GM15510 (cell line): Measurements from ENCODE around the gene C9orf153.

Experiments used
- POLR2A ChIP-seq: IDR thresholded peaks from 3 replicates; pipeline ENCODE4 v1.6.1; 2011; ENCODE audit warnings: borderline replicate concordance; ENCODE audit not compliant: insufficient read length; ENCODE audit errors: extremely low read depth

Gene C9orf153

DNA sequence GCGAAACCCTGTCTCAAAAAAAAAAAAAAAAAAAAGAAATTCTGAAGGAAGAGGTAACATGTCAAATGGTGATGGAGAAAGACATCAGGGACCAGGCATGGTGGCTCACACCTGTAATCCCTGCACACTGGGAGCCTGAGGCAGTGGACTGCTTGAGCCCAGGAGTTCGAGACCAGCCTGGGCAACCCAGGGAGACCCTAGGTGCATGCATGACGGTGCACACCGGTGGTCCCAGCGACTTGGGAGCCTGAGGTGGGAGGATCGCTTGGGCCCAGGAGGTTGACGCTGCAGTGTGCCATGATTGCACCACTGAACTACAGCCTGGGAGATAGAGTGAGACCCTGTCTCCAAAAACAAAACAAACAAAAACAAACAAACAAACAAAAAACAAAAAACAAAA, 21.1 kb upstream of the C9orf153 start:
- no peak for TF ChIP-seq POLR2A

DNA sequence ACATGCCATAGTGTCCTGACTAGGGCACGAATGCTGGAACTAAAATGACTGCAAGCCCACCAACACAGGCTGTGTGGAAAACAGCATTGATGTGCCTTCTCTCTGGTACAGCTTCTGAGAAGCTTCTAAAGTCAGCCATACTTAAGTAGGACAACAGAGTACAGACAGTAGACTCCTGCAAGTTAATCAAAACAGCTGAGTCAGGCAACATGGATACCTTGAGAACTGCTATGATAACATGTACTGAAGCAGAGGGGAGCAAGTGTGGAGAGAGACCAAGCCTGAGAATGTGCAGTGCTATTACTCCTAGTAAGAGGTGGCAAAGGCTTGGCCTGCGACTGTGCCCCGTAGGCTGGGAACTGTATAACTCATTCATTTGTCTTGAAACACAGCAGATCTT, 20.4 kb upstream of the C9orf153 start:
- no peak for TF ChIP-seq POLR2A

DNA sequence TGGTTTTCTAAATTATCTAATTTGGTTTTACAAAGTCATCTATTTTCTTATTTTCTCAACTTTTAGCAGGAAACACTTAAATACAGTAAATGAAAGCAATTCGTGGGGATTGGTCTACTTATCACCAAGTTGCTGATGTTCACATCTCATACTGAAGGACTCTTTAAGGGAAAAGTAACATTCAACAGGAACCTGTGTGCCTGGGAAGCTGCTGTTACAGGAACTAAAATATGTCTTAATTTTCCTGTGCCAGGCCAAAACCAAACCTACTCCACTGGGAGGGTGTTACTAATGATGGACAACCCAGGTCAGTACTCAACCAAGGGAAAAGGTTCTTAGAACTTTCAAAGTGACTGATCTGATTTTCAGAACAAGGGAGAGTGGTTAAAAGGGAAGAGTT, 17.6 kb upstream of the C9orf153 start:
- no peak for TF ChIP-seq POLR2A

DNA sequence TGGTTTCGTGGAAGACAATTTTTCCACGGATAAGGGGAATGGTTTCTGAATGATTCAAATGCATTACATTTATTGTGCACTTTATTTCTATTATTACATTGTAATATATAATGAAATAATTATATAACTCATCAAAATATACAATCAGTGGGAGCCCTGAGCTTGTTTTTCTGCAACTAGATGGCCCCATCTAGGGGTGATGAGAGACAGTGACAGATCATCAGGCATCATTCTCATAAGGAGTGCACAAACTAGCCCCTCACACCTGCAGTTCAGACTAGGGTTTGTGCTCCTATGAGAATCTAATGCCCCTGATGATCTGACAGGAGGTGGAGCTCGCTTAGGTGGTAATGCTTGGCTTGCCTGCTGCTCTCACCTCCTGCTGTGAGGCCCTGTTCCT, 16.5 kb upstream of the C9orf153 start:
- no peak for TF ChIP-seq POLR2A

DNA sequence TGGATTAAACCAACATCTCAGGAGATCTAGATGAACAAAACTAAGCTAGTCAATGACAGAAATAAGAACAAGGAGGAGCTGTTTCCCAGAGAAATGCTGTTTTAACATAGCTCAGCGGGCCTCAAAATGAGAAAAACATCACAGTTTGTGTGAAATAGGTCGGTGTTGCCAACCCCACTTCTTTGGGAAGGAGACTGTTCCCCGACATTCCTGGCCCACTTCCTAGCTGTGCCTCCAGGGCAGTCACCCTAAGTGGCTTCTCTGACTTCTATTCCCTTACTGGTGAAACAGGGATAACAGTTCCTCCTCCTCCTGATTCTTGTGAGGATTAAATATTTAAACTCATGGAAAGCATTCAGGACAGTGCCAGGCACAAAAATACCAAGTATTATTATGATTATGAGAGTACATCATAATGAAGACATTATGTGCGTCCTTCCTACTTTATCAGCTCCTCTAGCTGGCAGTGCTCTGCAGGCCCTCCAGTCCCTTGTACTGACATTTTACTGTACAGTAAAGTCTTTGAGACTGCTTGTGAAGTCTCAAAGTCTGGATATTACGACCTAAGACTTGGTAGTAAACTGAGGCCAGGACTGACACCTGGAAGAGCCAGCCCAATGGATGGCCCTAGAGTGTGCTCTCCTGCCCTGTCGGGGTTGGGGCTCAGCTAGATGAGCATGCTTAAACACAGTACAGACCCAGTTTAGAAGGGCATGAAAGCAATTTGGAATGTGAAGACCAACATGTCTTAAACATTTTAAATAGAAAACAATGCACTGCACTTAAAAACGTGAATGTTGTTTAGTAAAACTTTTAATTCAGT, 15.6 kb upstream of the C9orf153 start:
- no peak for TF ChIP-seq POLR2A

DNA sequence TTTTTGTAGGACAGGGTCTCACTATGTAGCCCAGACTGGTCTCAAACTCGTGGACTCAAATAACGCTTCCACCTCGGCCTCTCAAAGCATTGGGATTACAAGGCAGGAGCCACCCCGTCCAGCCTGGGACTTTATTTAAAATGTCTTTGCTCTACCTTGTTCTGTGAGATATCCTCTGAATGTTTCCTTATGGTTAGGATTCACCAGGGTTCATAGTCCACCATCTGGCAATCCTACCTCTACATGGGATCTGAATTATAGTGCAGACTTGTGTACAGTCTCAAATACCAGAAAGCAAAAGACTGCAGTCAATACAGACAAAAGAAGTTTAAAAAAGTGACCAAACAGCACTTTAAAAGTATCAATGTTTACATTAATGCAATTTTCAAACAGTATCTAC, 12.8 kb upstream of the C9orf153 start:
- TF ChIP-seq POLR2A = no peak

DNA sequence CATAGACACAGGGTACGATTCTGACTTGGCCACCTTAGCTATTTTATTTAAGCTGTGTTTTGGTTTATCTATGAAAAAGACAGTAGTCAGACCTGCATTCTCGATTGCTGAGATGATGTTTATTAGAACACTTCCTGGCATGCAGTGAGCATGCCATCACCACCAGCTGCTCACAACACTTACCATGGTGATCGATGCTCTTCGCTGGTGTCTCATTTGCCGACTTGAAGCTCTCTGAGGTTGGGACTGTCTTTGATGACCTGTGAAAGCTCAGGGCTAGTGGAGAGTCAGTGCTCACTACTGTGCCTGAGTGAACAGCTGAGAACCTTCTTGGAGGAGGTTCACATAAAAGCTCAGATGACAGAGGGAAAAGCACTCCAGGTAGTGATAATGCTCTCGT, 4.4 kb upstream of the C9orf153 start:
- no peak for TF ChIP-seq POLR2A

DNA sequence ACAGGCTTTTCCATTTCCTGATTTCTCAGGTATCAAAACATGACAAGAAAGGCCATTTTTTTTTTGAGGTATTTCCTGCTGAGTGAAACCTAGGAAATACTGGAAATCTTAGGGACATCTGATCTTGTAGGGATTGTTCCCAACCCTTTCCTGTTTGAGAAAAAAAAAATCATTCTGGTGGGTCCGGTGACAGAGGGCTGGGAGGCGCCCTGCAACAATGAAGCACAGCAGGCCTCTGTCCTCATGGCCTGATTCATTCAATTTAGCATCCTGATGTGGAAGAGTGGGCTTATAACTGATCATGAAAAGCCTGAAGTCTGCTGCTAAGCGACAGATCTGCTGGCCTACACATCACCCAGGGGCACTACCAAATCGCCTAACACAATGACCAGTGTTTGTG, 3.0 kb upstream of the C9orf153 start:
- TF ChIP-seq POLR2A = no peak

DNA sequence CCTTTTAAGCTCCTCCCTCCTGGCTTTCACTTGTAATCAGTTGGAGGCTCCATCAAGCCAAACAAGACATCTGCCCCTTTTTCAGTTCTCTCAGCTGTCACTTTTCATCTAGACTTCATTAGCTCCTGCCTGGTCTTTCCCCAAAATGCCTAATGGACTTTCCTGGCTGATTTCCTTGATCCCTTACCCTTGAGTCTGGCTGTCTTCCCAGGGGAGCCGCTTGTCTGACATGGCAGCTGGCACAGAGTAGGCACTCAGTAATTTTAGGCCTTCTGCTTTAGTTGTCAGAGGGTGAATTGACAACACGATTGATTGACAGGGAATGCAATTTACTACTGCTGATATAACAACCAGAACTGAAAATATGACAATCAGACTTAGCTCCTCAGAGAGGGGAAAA, 2.1 kb downstream of the C9orf153 start:
- TF ChIP-seq POLR2A = no peak

DNA sequence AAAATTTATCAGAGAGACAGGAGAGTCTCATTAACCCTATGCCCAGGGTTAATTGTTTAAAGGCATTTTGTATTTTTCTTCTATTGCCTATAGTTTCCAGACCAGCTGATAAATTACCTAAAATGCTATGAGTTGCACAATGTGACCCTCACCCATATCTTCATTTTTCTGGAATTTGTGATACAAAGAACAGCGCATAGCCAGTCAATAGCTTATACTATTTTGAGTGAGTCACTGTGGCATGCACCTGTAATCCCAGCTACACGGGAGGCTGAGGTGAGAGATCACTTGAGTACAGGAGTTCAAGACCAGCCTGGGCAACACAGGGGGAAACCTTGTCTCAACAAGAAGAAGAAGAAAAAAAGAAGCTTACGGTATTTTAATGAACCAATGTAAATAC, 2.8 kb downstream of the C9orf153 start:
- TF ChIP-seq POLR2A = no peak

DNA sequence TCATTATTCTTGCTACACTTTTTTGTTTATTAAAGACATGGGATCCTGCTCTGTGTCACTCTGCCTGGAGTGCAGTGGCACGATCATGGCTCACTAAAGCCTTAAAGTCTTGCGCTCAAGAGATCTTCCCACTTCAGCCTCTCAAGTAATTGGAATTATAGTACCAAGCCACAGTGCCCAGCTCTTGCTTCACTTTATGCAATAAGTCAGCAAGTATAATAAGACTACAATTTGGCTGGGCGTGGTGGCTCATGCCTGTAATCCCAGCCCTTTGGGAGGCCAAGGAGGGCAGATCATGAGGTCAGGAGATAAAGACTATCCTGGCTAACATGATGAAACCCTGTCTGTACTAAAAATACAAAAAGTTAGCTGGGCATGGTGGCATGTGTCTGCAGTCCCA, 5.9 kb downstream of the C9orf153 start:
- no peak for TF ChIP-seq POLR2A

DNA sequence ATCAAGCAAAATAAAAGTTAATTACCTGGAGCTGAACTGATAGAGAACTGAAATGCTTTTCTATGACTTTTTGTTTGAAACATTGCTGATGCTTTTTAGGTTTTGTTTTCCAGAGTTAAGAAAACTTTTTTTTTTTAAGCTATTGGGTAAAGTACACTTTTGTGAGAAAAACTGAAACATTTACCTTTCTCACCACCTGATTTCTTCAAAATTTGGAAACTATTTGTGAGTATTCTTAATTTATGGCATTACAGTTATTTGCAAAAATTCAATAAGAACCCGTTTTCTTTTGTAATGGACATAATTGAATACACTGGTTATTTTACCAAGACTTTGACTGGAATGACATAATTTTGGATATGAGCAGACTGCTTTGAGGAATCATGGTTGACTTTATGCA, 6.6 kb downstream of the C9orf153 start:
- no peak for TF ChIP-seq POLR2A

DNA sequence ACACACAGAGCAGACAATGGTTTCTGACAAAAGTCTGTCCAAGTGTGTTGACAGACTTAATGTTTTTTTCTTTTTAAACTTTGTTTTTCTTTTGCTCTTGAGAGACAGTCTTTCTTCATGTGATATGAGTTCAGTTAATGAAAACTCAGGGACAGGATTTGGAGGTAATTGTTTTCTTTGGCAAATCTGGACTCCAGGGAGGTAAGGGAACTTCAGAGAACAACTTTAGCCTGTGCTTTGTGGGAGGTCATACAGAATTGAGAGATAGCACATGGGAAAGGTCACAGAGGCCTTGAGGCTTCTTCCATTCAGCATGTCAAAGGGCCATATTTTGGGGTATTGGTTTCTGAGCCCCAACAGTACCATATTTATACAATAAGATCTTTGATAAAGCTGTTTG, 9.3 kb downstream of the C9orf153 start:
- TF ChIP-seq POLR2A = no peak

DNA sequence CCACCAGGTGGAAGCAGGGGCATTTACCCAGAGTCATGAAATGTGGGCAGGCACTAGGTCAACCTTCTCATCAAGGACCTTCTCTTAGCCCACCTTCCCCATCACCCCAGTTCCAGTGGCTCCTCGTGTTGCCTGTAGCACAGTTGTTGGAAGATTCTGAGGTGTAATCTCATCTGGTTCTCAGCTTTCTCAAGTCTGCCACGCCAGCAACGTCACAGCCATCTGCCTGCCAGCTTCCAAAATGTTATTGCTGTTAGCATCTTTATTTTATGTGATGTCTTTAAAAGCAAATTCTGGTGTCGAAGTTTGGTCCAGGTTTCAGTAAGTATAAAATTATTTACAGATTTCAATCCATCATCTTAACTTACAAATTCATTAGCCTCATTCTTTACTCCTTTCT, 10.7 kb downstream of the C9orf153 start:
- no peak for TF ChIP-seq POLR2A

DNA sequence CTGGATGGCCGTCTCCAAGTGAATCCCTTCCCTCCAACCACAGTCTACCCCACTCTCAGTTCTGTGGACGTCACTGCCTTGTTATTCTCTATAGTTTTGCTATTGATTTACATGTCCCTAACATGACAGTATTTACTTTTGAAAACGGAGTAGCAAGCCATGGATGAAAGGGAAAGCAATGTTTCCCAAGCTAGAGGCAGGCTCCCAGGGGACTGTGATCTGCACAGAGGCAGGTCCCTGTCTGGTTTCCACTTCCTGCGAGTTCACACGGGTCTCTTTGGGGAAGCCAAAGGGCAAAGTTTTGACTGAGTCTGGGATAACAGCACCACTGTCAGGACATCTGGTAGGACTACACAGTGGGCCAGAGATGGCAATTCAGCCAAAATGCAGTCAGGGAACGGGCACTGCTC, 12.7 kb downstream of the C9orf153 start:
- no peak for TF ChIP-seq POLR2A

DNA sequence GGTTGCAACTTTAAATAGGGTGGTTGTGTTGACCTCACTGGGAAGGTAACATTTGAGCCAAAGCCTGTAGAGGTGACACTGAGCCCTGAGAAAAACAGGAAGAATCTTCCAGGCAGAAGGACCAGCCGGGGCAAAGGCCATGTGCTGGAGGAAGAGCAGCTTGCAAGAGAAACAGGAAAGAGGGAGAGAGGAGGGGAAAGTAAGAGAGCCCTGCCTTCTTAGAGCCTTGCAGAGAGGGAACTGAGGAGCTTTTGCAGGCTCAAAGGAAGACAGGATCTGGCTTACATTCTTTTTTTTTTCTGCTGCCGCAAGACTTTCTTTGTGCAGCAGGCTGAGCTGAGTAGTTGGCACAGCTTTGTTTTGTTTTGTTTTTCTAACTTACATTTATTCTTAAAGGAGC, 17.4 kb downstream of the C9orf153 start:
- TF ChIP-seq POLR2A = no peak

DNA sequence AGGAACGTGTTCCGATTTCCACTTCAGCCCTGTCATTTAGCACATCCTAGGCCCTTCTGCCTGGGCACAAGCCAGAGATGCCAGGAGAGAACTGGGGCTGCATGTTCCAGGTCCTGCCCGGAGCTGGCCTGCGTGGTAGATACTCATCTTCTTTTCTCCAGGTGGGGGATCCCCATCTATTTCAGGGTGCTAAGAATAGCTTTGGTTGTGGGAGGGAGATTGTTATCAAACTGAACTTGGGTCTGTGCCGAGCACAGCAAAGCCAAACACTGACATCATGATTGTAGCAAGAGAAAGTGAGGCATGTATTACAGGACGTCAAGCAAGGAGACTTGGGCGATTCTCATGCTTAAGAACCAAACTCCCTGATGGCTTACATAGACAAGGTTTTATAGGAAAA, 18.2 kb downstream of the C9orf153 start:
- no peak for TF ChIP-seq POLR2A

DNA sequence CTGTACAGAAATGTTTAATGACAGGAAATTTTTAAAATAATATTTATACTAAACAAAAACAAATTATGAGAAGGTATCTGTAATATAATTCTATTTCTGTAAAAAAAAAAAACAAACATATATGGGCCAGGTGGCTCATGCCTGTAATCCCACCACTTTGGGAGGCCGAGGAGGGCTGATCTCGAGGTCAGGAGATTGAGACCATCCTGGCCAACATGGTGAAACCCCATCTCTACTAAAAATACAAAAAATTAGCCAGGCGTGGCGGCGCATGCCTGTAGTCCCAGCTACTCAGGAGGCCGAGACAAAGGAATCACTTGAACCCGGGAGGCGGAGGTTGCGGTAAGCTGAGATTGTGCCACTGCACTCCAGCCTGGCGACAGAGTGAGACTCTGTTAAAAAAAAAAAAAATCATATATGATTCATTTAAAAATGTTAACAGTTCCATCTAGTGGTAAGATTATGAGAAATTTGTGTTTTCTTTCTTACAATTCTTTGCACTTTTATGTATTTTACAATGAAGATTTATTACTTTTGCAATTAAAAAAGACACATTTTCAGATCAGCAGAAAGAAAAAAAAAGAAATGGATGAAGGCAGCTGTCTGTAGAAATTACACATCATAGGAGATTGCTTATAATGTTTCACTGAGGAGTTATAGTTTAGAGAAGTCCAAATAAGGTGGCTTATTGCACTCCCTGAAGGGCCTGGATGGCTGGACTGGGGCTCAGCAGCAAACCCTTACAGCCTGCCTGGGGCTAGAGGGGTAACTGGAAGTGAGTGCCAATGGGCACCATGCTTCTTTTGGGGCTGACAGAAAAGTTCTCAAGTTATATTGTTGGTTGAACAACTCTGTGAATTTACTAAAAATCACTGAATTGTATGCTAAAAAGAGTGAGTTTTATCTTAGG, 20.3 kb downstream of the C9orf153 start:
- TF ChIP-seq POLR2A = no peak
